Measurements from ENCODE around the gene IQCK.
"Not testable (repeated sequence)": the region's sequence is repeated elsewhere in the genome, so short reads cannot be mapped to it uniquely, and the experiment has no call there.

The IQCK gene

DNA sequence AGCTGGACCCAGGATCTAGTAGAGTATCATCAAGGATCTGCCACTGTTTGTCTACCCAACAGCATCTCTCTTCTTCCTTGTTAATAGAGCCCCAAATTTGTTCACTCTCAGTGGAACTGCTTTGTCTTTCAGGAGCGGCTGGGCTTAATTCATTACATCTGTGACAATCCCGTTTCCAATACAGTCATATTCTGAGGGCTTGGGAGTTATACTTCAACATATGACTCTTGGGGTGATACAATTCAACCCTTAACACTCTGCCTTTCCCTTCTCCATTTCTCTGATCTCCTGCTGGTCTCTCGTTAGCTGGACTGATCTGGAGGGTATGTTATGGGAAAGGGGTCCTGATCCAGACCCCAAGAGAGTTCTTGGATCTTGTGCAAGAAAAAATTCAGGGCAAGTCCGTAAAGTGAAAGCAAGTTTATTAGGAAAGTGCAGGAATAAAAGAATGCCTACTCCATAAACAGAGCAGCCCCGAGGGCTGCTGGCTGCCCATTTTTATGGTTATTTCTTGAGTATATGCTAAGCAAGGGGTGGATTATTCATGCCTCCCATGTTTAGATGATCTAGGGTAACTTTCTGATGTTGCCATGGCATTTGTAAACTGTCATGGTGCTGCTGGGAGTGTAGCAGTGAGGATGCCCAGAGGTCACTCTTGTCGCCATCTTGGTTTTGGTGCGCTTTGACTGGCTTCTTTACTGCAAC lies 42.4 kb downstream of the IQCK start:
- DNase-seq: no peak

DNA sequence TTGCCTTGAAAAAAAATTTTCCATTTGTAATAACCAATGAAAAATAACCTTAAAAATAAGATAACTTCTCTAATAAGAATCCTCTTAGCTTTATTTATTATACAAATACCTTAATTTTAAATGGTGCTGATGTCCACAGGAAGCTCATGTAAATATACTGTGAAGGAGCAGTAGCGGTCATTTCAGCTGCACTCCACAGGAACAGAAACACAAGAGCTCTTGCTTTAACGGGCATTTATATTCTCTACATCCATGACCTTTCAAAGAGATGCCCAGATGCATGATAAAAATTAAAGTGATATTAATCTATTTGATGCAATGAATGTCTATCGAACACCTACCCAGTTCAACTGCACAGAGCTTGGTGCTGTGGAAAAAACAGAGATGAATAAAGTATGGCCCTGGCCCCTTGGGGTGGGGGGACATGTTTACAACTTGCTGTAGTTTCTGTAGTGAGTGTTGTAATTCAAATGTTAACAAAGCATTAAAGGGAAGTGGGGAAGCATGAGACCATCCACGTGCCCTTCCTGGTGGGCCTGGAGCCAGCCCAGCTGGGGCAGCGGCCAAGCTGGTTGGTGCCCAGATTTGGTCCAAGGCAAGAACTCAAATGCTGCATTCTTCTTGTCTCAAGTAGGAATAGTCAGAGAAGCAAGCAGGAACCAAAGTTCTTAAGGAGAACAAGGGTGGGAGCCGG lies 47.9 kb downstream of the IQCK start:
- no peak for DNase-seq

DNA sequence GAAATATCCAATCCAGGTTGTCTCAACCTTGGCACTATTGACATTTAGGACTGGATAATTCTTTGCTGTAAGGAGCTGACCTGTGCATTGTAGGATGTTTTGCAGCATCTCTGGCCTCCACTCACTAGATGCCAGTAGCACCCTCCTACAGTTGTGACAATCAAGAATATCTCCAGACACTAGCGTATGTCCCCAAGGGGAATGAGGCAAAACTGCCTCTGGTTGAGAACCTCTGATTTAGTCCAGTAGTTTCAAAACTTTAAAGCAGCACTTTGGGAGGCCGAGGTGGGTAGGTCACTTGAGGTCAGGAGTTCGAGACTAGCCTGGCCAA lies 48.4 kb downstream of the IQCK start:
- DNase-seq: no peak

DNA sequence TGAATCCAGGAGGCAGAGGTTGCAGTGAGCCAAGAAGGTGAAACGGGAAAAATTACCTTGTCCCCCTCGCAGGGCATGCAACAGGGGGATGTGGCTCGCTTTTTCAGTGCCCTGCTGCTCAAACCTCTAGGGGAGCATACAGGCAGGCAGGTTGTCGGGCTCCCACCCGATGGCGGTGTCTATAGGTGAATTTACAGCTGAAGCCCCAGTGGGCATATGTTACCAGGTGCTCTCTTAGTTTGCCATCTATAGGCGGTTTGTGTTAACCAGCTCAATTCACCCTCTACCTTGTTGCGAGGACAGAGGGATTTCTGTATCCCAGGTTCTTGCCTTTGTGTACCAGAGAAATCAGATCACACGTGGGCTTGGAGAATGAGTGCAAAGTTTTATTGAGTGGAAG lies 48.9 kb downstream of the IQCK start:
- DNase-seq: no peak

DNA sequence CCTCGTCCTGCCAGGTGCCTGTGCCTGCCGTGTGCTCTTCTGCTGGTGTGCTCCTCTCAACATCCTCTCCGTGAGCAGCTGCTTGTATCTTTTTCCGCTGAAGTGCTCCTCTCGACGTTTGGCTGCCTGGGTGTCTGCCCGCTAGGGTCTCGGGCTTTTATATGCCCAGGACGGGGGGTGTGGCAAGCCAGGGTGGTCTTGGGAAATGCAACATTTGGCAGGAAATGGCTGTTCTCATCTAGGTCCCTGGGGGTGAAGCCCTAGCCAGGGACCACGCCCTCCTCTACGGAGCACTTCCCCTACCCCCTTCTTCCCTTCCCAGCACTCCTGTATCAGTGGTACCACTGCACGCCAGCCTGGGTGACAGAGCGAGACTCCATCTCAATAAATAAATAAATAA lies 49.4 kb downstream of the IQCK start:
- no peak for DNase-seq

DNA sequence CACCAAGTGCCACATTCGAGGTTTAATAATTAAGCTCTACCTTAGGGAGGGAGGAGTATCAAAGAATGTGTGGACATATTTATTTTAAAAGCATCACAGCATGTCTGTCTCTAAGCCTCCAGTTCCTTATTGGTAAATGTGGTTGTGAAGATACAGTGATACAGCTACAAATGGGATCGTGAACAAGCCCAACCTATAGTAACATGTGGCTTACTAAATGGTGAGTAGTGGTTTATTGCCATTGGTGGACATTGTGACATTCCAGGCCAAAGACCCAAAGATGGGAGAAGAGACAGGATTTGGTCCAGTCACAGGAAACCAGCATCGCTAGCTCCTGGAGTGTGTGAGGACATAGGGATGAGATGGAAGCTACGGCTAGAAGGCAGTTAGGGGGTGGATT lies 51.2 kb downstream of the IQCK start:
- DNase-seq: no peak

DNA sequence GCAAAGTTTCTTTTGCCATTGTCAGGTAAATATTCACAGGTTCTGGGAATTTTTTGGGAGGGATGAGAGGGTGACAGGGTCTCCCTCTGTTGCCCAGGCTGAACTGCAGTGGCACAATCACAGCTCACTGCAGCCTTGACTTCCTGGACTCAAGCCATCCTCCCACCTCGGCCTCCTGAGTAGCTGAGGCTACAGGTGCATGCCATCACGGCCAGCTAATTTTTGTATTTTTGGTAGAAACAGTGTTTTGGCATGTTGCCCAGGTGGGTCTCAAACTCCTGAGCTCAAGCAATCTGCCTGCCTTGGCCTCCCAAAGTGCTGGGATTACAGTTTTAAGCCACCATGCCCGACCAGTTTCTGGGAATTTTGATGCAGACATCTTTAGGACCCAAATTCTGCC lies 53.0 kb downstream of the IQCK start:
- no peak for DNase-seq

DNA sequence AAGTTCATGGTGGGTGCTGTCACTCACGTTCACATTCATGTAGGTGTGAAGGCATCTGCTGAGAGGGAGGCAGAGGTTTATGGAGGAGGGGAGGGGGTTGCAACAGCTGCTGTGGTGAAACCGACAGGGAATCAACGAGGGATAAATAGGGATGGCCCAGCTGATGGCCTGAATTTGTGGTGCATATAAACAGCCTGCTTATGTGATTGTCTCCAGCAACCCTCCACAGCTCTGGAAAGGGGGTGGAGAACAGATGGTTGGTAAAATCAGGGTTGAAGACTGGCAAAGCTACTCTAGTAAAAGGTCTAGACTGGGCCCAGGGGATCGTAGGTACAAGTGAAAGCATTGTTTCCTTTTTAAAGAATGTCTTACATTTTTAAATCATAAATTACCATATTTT lies 53.7 kb downstream of the IQCK start:
- DNase-seq: no peak

DNA sequence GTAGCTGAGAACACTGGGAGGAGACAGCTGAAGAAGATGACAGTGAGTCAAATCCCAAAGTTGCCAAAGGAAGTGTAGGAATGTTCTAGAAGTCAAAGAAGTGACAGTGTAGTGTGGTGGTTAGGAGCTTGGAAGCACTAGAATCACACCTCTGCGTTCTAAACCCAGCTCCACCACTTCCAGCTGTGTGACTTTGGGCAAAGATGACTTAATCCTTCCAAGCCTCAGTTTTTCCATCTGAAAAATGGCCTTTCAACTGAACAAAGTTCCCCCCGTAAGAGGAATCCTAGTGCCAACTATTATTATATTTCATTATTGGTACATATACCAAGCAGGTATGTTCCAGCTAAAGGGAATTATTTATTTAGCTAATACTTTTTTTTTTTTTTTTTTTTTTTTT lies 56.0 kb downstream of the IQCK start:
- DNase-seq: no peak

DNA sequence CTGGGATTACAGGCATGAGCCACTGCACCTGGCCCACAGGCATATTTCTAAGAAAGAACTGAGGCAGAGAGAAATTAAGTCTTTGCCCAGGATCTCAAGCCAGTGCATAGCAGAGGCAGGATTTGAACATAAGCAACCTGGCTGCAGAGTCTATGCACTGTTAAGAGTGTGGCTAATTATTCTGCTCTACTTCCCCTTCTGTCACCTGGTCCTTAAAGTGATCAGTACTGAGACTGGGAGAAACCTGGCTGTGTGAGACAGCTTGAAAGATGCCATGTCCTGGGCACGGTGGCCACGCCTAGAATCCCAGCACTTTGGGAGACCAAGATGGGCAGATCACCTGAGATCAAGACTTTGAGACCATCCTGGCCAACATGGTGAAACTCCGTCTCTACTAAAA lies 58.1 kb downstream of the IQCK start:
- DNase-seq: no peak

DNA sequence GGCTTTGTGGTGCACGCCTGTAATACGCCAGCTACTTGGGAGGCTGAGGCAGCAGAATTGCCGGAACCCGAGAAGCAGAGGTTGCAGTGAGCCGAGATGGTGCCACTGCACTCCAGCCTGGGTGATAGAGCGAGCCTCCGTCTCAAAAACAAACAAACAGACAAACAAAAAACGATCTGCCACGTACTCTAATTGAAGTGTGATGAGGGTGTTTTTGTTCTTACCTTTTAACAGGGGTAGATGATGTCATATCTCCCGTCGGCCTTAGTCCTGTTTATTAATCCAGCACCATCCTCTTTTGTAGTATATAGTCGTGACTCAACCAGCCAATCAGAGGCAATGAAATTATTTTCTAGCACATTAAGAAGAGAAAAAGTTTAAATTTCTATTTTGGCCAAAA lies 58.5 kb downstream of the IQCK start:
- DNase-seq: no peak

DNA sequence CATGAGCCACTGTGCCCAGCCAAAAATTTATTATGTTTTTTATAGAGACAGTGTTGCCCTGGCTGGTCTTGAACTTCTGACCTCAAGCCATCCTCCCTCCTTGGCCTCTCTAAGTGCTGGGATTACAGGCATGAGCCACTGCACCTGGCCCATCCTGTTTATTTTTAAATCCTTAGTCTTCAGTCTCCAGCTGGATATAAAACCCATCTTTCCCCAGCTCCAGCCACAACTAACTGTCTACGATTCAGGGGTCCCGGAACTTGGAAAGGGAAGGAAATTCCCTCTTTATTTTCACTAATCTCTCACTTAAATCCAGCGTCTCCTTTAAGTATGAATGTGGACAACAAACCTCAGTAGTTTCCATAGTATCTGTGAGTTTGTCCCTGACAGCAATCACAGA lies 62.2 kb downstream of the IQCK start:
- no peak for DNase-seq

DNA sequence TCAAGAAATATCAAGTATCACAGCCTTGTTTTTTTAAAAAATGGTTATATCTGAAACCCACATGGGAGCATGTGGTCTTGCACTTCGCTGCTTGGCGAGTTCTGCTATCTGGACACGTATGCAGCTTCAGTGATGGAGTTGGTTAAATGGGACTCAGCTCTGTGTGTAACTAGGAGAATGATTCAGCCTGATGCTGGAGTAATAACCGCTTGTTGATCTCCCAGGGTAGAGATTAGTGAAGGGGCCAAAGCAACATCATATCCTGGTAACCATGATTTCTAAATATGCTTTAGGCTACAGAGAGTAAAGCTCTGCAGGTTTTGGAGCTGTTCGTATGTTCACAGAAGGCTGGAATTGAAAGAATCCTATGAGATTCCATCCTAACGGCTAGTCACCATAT lies 63.2 kb downstream of the IQCK start:
- DNase-seq: no peak

DNA sequence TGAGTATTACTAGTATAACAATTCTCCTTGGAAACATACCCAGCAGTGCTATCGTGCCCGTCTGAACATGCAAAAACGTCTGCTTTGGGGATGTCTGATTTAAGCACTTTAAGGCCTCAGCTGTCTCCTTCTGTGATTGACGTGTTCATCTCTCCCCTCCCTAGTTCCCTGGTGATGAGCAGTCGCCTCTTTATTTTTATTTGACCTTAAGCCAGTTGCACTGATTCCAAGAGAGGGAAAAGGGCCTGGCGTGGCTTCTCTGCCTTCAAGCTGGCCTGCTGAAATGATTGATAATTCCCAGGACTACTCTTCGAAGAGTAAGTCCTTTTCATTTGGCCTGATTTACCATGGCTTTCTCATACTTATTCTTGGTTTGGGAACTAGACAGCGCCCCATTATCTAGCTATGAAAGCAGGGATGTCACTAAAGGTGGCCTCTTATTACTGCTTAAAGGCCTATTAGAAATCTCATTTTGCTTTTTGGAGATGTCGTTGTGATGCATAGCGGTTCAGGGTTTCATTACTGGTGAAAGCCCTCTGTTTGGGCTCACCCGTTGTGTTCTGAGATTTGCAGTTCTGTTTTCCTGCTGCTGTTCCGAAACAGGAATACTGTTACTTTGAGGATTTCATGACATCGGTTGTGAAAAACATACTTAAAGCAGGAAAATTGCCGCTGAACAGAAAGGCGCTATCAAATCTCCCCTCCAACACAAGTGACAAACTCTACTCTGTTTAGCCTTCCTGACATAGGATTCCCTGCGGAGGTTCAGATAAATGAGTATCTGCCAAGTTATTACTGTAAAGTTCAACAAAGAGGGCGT lies 65.5 kb downstream of the IQCK start:
- DNase-seq: no peak

DNA sequence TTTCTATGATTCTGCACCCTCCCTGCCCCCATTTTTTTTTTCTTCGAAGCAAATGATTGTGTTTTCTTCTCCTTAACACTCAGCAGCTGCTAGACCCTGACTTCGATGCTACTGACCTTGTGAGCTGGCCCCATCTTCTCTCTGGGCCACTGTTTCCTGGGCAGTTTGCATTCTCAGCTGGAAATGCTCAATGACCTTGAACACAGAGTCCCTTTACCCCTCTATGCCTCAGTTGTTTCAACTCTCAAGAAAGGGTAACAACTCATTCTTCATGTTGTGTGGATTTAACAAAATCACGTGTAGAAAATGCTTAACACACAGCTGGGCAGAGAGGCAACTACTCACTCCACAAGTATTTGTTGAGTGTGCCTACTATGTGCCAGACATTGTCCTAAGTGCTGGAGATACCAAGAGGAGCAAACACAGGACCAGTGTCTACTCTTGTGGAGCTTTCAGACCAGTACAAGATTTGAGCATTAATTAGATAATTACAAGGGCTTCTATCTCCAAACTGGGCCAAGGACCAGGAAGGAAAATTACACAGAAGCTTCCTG lies 66.2 kb downstream of the IQCK start:
- DNase-seq: no peak

DNA sequence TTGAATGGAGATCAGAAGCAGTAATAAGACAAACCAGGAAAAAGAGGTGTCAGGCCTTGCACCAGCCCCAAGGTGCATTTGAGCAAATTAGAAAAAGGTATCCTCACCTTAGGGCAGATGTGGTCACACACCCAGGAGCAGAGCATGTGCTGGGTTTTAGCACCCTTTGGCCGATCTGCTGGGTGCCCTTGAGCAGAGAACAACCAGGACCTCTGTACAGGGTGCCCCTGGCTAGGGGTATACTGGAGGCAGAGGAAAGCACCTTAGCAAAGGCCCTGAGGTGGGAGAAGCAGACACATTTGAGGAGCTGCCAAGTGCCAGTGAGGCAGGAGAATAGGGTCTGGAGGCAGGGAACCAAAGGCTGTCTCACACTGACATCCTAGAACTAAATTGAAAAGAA lies 67.0 kb downstream of the IQCK start:
- DNase-seq: no peak

DNA sequence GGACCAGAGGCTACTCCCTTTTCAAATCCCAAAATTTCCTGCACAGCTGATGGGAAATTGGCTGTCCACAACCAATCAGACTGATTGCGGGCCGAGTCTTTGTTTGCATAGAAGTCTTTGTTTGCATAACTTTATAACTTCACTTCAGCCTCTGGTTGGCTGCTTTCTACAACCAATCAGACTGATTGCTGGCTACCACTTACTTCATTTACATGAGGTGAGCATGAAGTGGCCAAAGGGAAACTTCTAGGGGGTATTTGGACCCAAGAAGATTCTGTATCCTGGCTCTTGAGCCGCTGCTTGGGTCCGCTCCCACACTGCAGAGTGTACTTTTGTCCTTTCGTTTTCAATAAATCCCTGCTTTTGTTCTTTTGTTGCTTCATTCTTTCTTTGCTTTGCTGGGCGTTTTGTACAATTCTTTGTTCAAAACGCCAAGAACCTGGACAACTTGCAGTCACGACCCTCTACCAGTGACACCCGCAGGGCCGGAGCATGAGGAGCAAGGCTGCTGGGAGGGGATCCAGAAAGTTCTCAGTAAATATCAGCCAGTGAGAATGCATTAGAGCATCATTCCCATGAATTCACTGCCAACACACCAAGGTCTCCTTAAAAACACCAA lies 67.5 kb downstream of the IQCK start:
- no peak for DNase-seq

DNA sequence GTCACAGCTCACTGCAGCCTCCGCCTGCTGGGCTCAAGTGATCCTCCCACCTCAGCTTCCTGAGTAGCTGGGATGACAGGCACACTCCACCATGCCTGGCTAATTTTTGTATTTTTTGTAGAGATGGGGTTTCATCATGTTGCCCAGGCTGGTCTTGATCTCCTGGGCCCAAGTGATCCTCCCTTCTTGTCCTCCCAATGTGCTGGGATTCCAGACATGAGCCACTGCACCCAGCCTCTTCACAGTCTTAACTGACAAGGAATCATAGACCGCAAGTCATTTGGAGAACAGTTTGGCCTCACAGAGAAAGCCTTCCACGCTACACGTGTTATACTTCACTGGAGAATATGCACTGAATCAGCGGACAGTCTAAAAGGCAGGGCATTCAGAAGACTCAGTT lies 83.3 kb downstream of the IQCK start:
- not testable (repeated sequence) for DNase-seq

DNA sequence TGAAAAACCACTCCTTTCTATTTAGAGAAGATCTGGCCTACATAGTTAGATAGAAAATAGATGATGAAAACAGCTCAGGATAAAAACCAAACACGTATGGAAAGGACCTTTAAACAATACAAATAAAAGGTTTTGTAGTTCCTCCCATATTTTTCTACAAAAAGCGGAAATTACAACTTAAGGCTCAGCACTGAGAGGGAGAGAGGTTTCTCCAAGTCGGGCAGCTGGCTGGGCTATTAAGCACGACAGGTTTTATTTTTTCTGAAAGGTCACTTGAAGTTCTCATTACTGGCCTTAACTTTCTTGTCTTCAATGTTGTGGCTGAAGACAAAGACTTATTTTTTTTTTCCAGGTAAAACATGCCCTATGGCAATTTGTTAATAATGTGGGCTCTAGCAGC lies 83.8 kb downstream of the IQCK start:
- not testable (repeated sequence) for DNase-seq

DNA sequence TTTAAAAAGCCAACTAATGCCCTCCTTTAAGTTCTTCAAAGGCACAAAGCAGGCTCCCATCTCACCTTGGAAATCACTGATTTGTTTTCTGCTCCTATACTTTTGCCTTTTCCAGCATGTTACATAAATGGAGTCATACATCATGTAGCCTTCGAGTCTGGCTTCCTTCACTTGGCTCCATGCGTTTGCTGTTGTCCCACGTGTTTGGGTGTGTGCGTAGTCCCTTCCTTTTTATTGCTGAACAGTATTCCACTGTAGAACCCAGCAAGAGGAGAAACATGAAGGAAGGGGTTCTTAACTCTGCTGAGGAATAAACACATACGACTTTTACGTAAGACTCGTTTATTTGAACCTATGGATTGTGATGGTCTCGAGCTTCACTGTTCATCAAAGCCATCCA lies 84.5 kb downstream of the IQCK start:
- no peak for DNase-seq

DNA sequence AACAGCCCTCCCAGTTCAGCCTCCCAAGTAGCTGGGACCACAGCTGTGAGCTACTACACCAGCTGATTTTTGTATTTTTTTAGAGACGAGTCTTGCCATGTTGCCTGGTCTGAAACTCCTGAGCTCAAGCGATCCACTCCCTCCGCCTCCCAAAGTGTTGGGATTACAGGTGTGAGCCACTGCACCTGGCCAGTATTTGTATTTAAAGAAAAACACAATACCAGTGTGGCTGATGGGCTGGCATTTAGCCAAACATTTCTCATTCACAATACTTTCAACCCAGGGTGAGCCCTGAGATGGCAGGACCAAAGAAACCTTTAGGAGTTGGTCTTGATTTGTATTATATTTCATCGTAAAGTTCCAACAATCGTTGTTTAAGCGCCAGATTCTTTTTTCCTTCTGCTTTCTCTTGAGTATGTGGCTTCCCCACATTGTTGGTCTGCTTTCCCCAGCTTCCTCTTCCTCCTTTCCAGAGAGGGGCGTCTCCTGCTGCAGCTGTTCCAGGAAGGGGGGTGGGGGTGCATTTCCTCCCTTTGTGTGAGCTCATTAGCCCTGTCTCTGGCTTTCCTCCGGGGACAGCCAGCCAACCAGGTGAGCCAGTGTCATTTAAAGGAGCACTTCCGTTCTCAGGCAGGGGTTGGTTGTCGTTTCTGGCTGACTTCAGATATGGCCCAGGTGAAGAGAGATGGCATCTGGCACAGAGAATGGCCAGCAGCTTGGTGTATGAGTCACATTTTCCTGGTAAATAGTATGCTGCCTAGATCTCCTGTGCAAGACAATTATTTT lies 86.7 kb downstream of the IQCK start:
- DNase-seq: peak; percentile 11

DNA sequence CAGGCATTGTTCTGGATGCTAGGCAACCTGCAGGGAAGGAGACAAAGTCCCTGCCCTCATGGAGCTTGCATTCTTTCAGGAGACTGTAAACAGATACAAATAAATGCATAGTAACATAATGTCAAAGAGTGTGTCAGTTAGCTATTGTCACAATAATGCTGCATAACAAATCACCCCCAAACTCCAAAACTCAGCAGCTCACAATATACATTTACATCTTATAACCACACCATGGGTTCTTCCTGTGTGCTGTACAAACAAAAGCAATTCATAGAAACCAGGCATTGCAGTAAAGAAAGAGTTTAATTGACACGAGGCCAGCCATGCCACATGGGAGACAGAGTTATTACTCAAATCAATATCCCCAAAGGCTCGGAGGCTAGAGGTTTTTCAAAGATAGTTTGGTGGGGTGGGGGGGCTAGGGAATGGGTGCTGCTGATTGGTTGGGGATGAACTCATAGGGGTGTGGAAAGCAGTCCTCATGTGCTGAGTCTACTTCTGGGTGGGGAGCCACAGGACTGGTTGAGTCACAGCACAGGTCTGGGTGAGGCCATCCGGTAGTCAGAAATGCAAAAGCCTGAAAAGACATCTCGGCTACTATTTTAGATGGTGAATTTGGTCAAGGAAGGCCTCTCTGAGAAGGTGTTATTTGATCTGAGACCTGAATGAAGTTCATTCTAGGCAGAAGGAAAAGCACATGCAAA lies 87.5 kb downstream of the IQCK start:
- DNase-seq: no peak

Data from activated CD4-positive, alpha-beta T cell treated with anti-CD3 and anti-CD28 coated beads for 1 hour (primary cell).